HEK293T (cell line): Measurements from ENCODE around the gene SH3RF3.

ENCODE experiments used
- CTCF ChIA-PET: fragments of 350-600 bp; formaldehyde crosslinking; extraction: SDS; loops from one replicate; lab custom pipeline; 2021; ENCODE audit warnings: antibody characterized with exemption, inconsistent platforms; lab: Yijun Ruan, JAX
- POLR2A ChIA-PET: fragments of 350-600 bp; formaldehyde crosslinking; extraction: SDS; loops from one replicate; lab custom pipeline; 2020; ENCODE audit warnings: antibody characterized with exemption, inconsistent platforms; lab: Yijun Ruan, JAX
- DNase-seq: peaks from one replicate; pipeline ENCODE4 v3.0.0; 2012; ENCODE audit warnings: mixed read lengths; ENCODE audit errors: extremely low spot score
- ARNT ChIP-seq: fragments of 450-650 bp; IDR thresholded peaks from 2 replicates; pipeline ENCODE4 v1.6.1; 2017; ENCODE audit warnings: mild to moderate bottlenecking
- BHLHE40 ChIP-seq: fragments of 450-650 bp; IDR thresholded peaks from 2 replicates; pipeline ENCODE4 v1.6.1; 2016; ENCODE audit warnings: mild to moderate bottlenecking, moderate library complexity, borderline replicate concordance
- CTBP1 ChIP-seq: fragments of 450-650 bp; IDR thresholded peaks from 2 replicates; pipeline ENCODE4 v1.6.1; 2016; ENCODE audit warnings: borderline replicate concordance
- ELF4 ChIP-seq: fragments of 450-650 bp; IDR thresholded peaks from 2 replicates; pipeline ENCODE4 v1.6.1; 2017; ENCODE audit warnings: antibody characterized with exemption
- FOXA1 ChIP-seq: fragments of 450-650 bp; IDR thresholded peaks from 2 replicates; pipeline ENCODE4 v1.6.1; 2016; ENCODE audit warnings: mild to moderate bottlenecking
- FOXK2 ChIP-seq: fragments of 450-650 bp; IDR thresholded peaks from 2 replicates; pipeline ENCODE4 v1.6.1; 2016; ENCODE audit warnings: mild to moderate bottlenecking
- FOXM1 ChIP-seq: fragments of 450-650 bp; IDR thresholded peaks from 2 replicates; pipeline ENCODE4 v1.6.1; 2017; ENCODE audit warnings: mild to moderate bottlenecking, borderline replicate concordance
- HDGF ChIP-seq: fragments of 450-650 bp; IDR thresholded peaks from 2 replicates; pipeline ENCODE4 v1.6.1; 2017; ENCODE audit warnings: antibody characterized with exemption, borderline replicate concordance
- L3MBTL2 ChIP-seq: fragments of 450-650 bp; conservative IDR thresholded peaks from 2 replicates; pipeline ENCODE4 v1.6.1; 2016; ENCODE audit warnings: mild to moderate bottlenecking
- LEF1 ChIP-seq: fragments of 450-650 bp; IDR thresholded peaks from 2 replicates; pipeline ENCODE4 v1.6.1; 2017; ENCODE audit warnings: mild to moderate bottlenecking, borderline replicate concordance
- NFRKB ChIP-seq: fragments of 450-650 bp; IDR thresholded peaks from 2 replicates; pipeline ENCODE4 v1.6.1; 2016; ENCODE audit warnings: mild to moderate bottlenecking, moderate library complexity
- PKNOX1 ChIP-seq: fragments of 450-650 bp; IDR thresholded peaks from 2 replicates; pipeline ENCODE4 v1.6.1; 2016
- SP1 ChIP-seq: fragments of 450-650 bp; IDR thresholded peaks from 2 replicates; pipeline ENCODE4 v1.6.1; 2017
- SUZ12 ChIP-seq: fragments of 450-650 bp; IDR thresholded peaks from 2 replicates; pipeline ENCODE4 v1.6.1; 2016; ENCODE audit warnings: mild to moderate bottlenecking
- TARDBP ChIP-seq: fragments of 450-650 bp; IDR thresholded peaks from 2 replicates; pipeline ENCODE4 v1.6.1; 2016
- ZNF384 ChIP-seq: fragments of 450-650 bp; IDR thresholded peaks from 2 replicates; pipeline ENCODE4 v1.6.1; 2016

SH3RF3 gene

GRCh38 chr2:109369671-109370191, 240.7 kb downstream of the SH3RF3 start:
- DNase-seq = no peak
- ChIA-PET POLR2A (no interaction called here), CTCF (no interaction called here)
- TF ChIP-seq ZNF384 (no peak), CTBP1 (no peak), SP1 (no peak), L3MBTL2 (no peak), BHLHE40 (no peak), SUZ12 (no peak), NFRKB (no peak), LEF1 (no peak), PKNOX1 (no peak)

GRCh38 chr2:109370399-109371035, 241.5 kb downstream of the SH3RF3 start:
- no peak for DNase-seq
- TF ChIP-seq HDGF = no peak
- no peak for TF ChIP-seq FOXA1
- no peak for TF ChIP-seq ARNT
- no peak for TF ChIP-seq BHLHE40
- TF ChIP-seq SP1 = no peak
- no peak for TF ChIP-seq L3MBTL2
- TF ChIP-seq FOXM1 = no peak
- TF ChIP-seq FOXK2 = no peak
- no peak for TF ChIP-seq LEF1
- no peak for TF ChIP-seq SUZ12
- no peak for TF ChIP-seq TARDBP
- TF ChIP-seq ELF4 = no peak
- no peak for TF ChIP-seq ZNF384
- no peak for TF ChIP-seq CTBP1
- TF ChIP-seq NFRKB = no peak
- TF ChIP-seq PKNOX1 = no peak
- CTCF ChIA-PET = no interaction called here
- POLR2A ChIA-PET = no interaction called here

- DNase-seq = no peak
- TF ChIP-seq NFRKB (no peak), PKNOX1 (no peak), FOXM1 (no peak), FOXA1 (no peak), BHLHE40 (no peak), SP1 (no peak), LEF1 (no peak), ZNF384 (no peak), ARNT (no peak), ELF4 (no peak), FOXK2 (no peak), SUZ12 (no peak), L3MBTL2 (no peak), HDGF (no peak), TARDBP (no peak), CTBP1 (no peak)
- ChIA-PET POLR2A (no interaction called here), CTCF (no interaction called here)
These were observed 242.6 kb downstream of the SH3RF3 start for GRCh38 chr2:109371481-109372170.

GRCh38 chr2:109372171-109372568, 243.2 kb downstream of the SH3RF3 start:
- TF ChIP-seq SP1 = no peak
- TF ChIP-seq CTBP1 = no peak
- no peak for TF ChIP-seq SUZ12
- no peak for TF ChIP-seq TARDBP
- TF ChIP-seq ELF4 = no peak
- no peak for TF ChIP-seq L3MBTL2
- no peak for TF ChIP-seq ZNF384
- no peak for TF ChIP-seq ARNT
- no peak for TF ChIP-seq FOXM1
- no peak for TF ChIP-seq PKNOX1
- no peak for TF ChIP-seq FOXK2
- TF ChIP-seq FOXA1 = no peak
- no peak for TF ChIP-seq BHLHE40
- no peak for TF ChIP-seq NFRKB
- DNase-seq = no peak
- ChIA-PET POLR2A (no interaction called here), CTCF (no interaction called here)

- ChIA-PET POLR2A (no interaction called here), CTCF (no interaction called here)
- TF ChIP-seq BHLHE40 = no peak
- TF ChIP-seq PKNOX1 = no peak
- TF ChIP-seq FOXM1 = no peak
- TF ChIP-seq FOXK2 = no peak
- no peak for TF ChIP-seq L3MBTL2
- TF ChIP-seq NFRKB = no peak
- TF ChIP-seq SUZ12 = no peak
- no peak for TF ChIP-seq SP1
- TF ChIP-seq ZNF384 = no peak
- TF ChIP-seq ELF4 = no peak
- no peak for TF ChIP-seq TARDBP
- no peak for TF ChIP-seq CTBP1
- no peak for DNase-seq
These were observed 243.6 kb downstream of the SH3RF3 start for GRCh38 chr2:109372614-109373013.
